KOPT-K1 (cell line): ENCODE data around the gene FSTL4.

ENCODE experiments used
- H3K27ac ChIP-seq: fragments of 200-600 bp; sonication (generic); 2 replicates; pipeline ENCODE4 v1.5.1; 2016; ENCODE audit warnings: antibody characterized with exemption, mild to moderate bottlenecking, low read depth, low read length; ENCODE audit not compliant: poor library complexity, severe bottlenecking
- H3K36me3 ChIP-seq: fragments of 200-600 bp; sonication (generic); 2 replicates; pipeline ENCODE4 v1.5.1; 2017; ENCODE audit warnings: antibody characterized with exemption, mild to moderate bottlenecking, low read length, moderate library complexity; ENCODE audit not compliant: insufficient read depth
- H3K9me3 ChIP-seq: fragments of 200-600 bp; sonication (generic); 2 replicates; pipeline ENCODE4 v1.5.1; 2017; ENCODE audit warnings: antibody characterized with exemption, low read length, mild to moderate bottlenecking; ENCODE audit not compliant: insufficient read depth, poor library complexity, severe bottlenecking

The FSTL4 gene

DNA sequence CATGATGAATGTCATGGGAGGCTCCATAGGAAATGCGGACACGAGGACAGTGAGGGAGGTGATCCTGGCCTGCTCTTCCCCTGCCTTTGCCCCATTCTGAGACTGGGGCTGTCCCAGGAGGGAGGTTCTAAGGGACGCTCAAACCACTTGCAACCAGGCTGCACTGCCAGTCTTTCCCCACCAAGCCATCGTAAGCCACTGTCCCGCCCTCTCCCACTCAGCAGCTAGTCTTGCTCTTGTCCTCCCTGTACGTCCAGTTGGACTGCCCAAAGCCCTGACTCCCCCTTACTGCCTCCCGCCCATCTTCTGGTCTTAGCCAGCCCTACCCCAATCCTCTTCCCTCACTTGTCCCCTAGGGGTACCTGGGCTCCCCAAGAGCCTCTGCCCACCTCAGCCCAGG lies 115.7 kb downstream of the FSTL4 start:
- Histone ChIP-seq H3K27ac (no peak overlapping the region), H3K36me3 (no peaks in the 10 kb centered on the region), H3K9me3 (peaks cover 6% of the 10 kb centered on the region)

DNA sequence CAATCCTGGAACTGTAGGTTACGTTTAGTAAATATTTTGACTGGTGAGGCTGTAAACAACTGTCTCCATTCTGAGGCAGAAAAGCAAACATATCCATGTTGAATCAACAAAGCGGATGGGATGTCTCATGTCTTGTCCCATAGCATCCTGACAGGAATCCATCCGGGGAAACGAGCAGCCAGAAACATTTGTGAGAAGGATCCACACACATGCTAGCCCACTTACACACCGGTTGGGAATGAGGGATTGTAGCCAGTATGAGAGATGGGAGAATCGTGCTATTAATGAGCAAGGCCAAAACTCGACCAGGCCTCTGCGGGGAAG lies 117.5 kb downstream of the FSTL4 start:
- Histone ChIP-seq H3K27ac (no peak overlapping the region), H3K9me3 (peaks cover 19% of the 10 kb centered on the region), H3K36me3 (no peaks in the 10 kb centered on the region)

DNA sequence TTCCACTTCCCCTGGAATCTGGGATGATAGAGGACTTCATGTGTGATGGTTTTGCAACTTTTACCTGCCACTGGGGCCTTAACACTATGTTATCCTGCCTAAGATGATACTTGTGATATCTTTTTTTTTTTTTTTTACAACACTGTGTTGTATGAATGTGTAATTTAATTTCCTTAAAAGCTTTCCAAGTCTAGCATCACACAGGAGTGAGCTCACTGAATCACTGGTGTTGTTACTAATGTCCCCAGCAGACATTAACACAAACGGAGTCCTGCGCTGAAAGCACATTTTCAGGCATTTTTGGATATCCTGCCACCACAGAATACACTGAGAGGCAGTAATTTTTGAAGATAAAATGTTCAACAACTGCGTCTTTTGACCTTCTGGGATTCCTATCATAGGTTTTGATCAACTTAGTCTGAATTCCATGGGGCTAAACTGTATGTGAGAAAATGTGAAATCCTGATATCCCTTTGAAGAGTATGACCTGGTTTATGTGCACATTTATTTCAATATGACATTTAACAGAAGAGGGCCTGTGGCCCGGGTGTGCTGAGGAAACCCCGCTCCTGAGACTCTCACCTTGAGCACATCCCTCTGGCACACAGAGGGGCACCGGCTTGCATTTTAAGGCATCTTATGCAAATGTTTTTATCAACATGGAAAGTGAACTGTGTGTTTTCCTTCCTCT lies 118.0 kb downstream of the FSTL4 start:
- Histone ChIP-seq H3K27ac (no peak overlapping the region), H3K36me3 (no peaks in the 10 kb centered on the region), H3K9me3 (peaks cover 19% of the 10 kb centered on the region)

DNA sequence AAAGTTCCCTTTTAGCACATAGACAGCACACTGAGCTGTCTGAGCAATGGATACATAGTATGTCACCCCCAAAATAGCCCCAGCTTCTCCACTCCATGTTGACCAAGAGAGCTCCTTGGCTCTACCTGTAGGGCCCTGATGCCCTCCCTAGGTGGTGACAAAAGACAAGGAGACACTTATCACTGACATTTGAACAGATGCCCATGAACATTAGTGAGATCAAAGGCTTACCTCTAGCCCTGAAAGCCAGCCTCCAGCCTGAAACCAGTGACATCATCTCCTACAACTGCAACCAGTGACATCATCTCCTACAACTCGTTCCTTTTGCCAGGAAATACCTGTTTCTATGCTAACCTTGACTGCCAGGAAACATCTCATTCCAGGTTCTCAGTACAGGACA lies 122.7 kb downstream of the FSTL4 start:
- Histone ChIP-seq H3K27ac (no peak overlapping the region), H3K36me3 (no peaks in the 10 kb centered on the region), H3K9me3 (peaks cover 19% of the 10 kb centered on the region)

DNA sequence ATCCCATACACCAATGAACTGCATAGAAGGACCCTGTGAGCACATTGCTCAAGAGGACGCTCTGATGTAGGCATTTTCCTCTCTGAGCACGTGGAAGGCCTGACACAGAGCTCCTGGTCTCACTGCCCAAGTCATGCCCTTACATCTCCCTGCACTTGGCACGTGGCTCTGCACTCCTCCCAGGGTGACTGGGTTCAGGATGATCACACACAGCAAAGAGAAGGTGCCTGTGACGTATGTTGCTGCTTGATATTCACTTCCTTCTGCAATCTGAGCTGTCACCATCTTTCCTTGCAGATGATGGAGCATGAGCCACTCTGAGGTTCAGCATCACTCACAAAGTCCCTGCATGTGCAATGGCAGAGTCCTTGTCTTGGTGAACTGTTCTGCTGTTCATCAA lies 125.2 kb downstream of the FSTL4 start:
- Histone ChIP-seq H3K27ac (no peak overlapping the region), H3K9me3 (peaks cover 23% of the 10 kb centered on the region), H3K36me3 (no peaks in the 10 kb centered on the region)

DNA sequence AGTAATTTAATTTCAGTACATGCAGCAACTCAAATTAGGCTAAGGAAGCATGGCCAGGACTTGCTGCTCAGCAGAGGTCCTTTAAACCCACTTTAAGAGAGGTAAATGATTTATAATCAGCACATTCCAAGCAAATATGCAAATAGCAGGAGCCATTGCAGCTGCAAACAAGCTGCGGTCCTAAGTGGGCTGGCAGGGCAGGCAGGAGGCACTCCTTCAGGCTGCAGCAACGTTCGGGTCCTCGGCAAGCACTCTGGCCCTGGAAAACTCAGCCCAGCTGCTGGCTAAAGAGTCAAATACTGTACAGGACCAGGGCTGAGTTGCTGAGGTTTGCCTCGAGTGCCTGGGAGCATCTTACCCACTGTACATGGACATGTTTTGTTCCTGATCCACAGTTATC lies 126.9 kb downstream of the FSTL4 start:
- no peaks in the 10 kb centered on the region for H3K36me3 ChIP-seq
- peaks cover 16% of the 10 kb centered on the region for H3K9me3 ChIP-seq
- H3K27ac ChIP-seq, result no peak overlapping the region

DNA sequence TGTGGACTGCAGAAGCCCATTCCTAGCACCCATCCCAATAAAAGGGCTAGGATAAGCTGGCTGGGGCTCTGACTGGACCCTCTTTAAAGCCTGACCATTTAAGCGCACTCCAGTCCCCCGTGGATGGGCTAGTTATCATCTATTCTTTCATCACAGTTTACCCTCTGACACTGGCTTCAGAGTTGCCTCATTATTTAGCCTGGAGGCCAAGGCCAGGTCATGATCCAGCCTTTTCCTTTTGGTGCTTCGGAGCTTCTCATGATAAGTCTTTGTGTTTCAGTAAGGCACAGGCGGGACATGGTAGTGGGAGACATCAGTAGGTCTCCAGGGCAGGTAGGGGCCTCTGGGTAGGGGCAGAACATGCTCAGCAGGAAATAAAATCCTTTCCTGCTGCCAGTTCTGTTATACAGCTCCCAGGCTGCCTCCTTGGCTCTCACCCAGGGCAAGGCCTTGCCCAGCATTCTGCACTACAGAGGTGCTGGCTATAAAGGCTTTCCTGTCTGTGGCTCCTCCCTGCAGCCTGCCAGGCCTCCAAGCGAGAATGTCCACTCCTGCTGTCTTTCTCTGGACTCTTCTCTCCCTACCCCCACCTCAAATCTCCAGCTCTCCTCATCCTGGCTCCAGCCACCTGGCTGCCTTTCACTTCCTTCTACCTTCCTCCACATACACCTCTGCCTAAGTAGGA lies 128.8 kb downstream of the FSTL4 start:
- H3K36me3 ChIP-seq, result no peaks in the 10 kb centered on the region
- H3K27ac ChIP-seq, result no peak overlapping the region
- H3K9me3 ChIP-seq, result peaks cover 10% of the 10 kb centered on the region

DNA sequence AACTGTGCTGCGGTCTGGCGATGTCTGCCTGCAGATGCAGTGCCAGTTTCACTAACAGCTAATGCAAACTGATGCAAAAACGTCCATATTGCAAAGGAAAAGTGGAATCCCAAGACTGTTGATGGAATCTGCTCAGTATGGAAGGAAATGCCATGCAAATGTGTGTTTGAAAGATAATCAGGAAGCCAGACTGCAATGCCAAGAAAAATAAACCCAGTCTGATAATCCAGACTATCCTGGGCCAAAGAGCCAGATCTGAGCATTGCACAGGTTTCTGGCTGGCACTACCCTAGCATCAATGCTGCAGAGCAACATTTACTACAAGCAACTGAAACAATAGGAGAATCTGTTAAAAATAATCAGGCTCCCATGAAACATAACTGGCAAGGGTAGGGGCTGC lies 130.3 kb downstream of the FSTL4 start:
- Histone ChIP-seq H3K36me3 (no peaks in the 10 kb centered on the region), H3K9me3 (peaks cover 10% of the 10 kb centered on the region), H3K27ac (no peak overlapping the region)

DNA sequence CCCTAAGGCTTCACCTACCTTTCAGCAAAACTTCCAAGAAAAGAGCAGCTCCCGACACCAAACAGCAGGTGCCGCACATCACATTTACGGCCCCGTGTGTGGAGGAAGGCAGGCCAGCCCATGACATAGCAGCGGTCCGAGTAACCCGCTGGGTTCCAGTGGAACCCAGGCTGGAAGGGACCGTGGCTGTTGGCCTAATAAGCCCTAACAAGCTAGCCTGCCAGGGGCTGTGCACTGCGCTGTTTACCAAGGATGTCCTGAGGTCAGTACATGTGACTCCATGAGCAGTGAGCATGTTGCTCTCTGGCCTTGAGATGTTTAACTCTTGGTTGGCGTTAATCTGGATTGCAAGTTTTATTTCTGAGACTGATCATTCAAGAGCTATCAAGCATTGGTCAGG lies 131.5 kb downstream of the FSTL4 start:
- no peak overlapping the region for H3K27ac ChIP-seq
- no peaks in the 10 kb centered on the region for H3K36me3 ChIP-seq
- H3K9me3 ChIP-seq, result peaks cover 10% of the 10 kb centered on the region

DNA sequence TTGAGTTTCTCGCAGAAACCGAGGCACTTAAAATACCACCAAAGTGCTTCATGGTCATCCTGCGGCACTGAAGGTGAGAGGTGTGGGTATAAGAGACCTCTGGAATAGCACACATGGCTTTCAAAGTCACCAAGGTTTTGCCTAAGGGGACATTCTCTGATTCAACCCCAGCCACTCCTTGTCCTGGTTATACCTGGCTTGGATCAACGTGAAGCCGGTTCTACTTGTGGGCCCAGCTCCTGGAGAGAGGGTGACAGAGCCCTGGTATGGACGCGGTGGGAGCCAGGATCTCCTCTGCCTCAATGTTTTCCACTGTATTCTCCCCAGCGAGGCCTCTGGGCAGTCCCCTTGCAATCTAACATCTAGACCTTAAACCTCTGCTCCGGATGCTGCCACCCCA lies 132.0 kb downstream of the FSTL4 start:
- Histone ChIP-seq H3K9me3 (peaks cover 10% of the 10 kb centered on the region), H3K36me3 (no peaks in the 10 kb centered on the region), H3K27ac (no peak overlapping the region)

DNA sequence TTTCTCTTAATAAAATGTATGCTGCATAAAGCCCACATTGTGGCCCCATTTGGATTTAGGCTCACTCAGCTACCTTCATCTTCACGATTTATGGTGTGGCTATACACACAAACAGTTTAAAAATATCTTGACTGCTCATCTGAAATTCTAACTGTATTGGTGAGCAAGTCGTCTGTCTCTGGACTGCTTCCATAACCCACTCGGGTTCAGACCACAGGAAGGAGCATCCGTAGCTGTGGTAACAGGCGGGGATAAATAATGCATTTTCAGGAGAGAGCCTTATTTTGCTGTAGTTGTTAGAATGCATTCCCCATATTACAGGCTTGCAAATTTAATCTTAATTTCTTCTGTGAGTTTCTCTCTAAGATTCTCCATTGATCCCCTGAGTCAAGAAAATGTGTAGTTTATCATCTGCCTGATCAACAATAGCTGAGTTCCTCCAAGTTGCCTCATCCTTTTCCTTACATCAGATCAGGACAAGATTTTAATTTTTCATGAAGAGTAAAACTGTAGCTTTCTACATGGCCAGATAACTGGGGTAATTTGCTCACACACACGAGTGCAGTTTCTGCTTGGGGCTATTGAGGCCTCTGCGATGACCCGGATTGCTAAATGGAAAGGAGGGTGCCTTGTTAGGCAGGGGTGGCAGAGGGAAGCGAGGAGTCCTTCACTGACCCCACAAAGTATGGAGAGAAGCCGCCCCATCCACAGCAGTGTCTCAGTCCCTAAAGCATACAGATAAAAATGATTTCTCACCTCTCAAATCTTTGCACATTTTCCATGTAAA lies 133.9 kb downstream of the FSTL4 start:
- H3K36me3 ChIP-seq, result no peaks in the 10 kb centered on the region
- H3K27ac ChIP-seq, result no peak overlapping the region
- peaks cover 9% of the 10 kb centered on the region for H3K9me3 ChIP-seq

DNA sequence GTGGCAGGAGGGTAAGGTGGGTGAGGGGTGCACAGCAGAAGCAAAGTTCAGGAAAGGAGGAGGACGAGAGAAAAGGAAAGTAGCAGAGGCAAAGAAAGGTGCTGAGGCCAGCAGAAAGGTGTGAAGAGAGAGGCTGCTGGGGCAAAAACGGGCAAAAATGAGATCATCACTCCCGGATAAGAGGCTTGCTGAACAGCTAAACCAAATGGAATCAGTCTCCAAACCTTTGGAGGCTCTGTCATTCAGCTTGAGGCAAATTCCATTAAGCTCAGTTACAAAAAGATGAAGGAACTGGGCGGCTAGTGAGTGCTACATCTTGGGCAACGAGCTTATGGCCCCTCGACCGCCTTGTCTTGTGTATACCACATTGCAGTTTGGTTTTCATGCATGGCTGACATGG lies 136.4 kb downstream of the FSTL4 start:
- H3K27ac ChIP-seq, result no peak overlapping the region
- H3K36me3 ChIP-seq, result no peaks in the 10 kb centered on the region
- no peaks in the 10 kb centered on the region for H3K9me3 ChIP-seq

DNA sequence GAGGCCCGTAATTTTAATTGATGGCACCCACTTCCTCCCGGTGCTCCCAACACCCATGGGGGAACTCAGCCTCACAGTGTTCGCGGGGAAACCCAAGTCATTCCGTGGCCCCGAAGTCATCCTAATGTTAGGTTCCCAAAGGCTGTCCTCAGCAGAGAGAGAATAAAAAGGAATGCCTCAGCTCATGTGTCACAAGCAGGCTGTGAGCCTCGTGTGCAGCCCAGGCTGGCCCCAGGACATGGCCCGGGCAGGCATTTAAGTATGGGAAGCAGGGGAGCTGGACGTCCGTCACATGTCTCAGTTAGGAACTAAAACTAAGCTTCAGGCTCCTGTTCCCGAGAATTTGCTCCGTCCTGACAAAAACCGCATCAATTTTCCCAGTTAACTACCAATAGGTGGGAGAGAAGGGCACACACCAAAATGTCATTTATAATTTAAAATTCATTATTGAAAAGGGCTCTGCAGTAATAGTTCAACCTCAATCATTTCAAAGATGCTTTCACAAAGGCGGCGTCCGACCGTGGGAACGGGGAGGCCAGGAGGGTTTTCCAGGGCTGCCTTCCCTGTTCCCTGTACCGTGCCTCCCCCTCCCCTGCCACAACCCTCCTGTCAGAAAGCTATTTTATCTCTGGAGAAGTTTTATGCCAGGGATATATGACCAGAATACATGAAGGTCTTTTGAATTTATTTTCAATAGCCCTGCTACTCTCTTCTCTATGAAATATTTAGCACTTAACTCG lies 137.3 kb downstream of the FSTL4 start:
- Histone ChIP-seq H3K36me3 (no peaks in the 10 kb centered on the region), H3K9me3 (no peaks in the 10 kb centered on the region), H3K27ac (no peak overlapping the region)

DNA sequence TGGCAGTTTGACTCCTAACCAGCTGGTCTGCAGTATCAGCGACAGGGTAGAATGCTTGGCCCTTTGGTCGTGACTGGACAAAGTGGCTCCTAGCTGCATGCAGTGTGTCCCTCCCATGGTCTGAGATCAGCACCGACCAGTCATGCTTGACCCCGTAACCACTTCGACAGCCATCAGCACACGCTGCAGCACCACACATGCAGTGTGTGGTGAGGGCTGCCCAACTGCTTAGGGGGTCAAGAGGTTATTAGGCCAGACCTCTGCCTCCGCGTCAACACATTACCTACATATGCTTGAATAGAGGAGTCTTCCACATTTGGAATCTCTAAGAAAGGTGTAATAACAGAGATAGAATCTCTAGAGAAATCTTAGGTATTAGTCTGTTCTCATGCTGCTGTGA lies 139.1 kb downstream of the FSTL4 start:
- Histone ChIP-seq H3K27ac (no peak overlapping the region), H3K36me3 (no peaks in the 10 kb centered on the region), H3K9me3 (no peaks in the 10 kb centered on the region)

DNA sequence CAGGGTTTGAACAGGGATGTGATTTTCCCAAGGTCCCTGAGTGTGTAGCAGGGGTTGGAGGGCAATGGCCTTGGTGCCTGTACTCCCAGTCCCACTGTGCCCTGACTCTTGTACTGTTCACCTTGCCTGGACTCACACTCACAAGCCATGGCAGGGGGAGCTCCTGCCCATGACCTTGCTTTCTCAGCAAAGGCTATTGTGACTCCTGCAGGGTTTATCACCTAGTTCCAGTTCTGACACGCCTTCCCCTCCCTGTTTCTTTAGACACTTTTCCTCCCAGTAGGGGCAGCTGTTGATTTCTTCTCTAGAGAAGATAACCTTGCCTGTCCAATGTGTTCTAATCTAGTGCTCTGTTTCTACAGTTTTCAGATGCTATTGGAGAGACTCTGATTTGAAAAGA lies 139.5 kb downstream of the FSTL4 start:
- H3K9me3 ChIP-seq, result no peaks in the 10 kb centered on the region
- H3K27ac ChIP-seq, result no peak overlapping the region
- no peaks in the 10 kb centered on the region for H3K36me3 ChIP-seq
